CD4-positive, alpha-beta T cell treated with Interleukin-12 subunit alpha and Interleukin-12 subunit beta, for 1 hour (primary cell): ENCODE measurements around the gene GSPT1.
"Not testable (repeated sequence)": the region's sequence is repeated elsewhere in the genome, so short reads cannot be mapped to it uniquely, and the experiment has no call there.

ENCODE experiments used
- DNase-seq: peaks from one replicate; pipeline ENCODE4 v3.0.0-alpha.2; 2020

The GSPT1 gene

GRCh38 chr16:11851294-11852091, 64.3 kb downstream of the GSPT1 start, which contains the start of gene RSL1D1:
Gene RSL1D1 (minus strand): TSS chr16:11851542. CDS start chr16:11851512, 30 bp downstream.
- peak; percentile 96 for DNase-seq

- DNase-seq = no peak
These were observed 66.9 kb downstream of the GSPT1 start for GRCh38 chr16:11848842-11849241.

- no peak for DNase-seq
These were observed 71.3 kb downstream of the GSPT1 start for GRCh38 chr16:11844499-11844898.

- DNase-seq = no peak
These were observed 71.9 kb downstream of the GSPT1 start for GRCh38 chr16:11843861-11844260.

- DNase-seq = no peak
These were observed 72.5 kb downstream of the GSPT1 start for GRCh38 chr16:11843206-11843605.

GRCh38 chr16:11841026-11841425, 74.7 kb downstream of the GSPT1 start:
- DNase-seq = no peak

- no peak for DNase-seq
These were observed 79.0 kb downstream of the GSPT1 start for GRCh38 chr16:11836650-11837244.

GRCh38 chr16:11835891-11836649, 79.7 kb downstream of the GSPT1 start:
- DNase-seq = no peak

GRCh38 chr16:11835309-11835708, 80.4 kb downstream of the GSPT1 start:
- no peak for DNase-seq

GRCh38 chr16:11833951-11834695, 81.6 kb downstream of the GSPT1 start:
- DNase-seq = no peak

GRCh38 chr16:11828696-11829095, 87.1 kb downstream of the GSPT1 start:
- no peak for DNase-seq

GRCh38 chr16:11825520-11826165, 90.1 kb downstream of the GSPT1 start:
- not testable (repeated sequence) for DNase-seq

GRCh38 chr16:11824362-11824761, 91.4 kb downstream of the GSPT1 start:
- DNase-seq = no peak

GRCh38 chr16:11823645-11824044, 92.1 kb downstream of the GSPT1 start:
- not testable (repeated sequence) for DNase-seq

- DNase-seq = no peak
These were observed 96.0 kb downstream of the GSPT1 start for GRCh38 chr16:11819798-11820197.

GRCh38 chr16:11818970-11819369, 96.8 kb downstream of the GSPT1 start:
- DNase-seq = not testable (repeated sequence)
